Adrenal gland (tissue), 5 donors: ENCODE results near the gene ANTKMT.

ENCODE experiments used
- POLR2A ChIP-seq, 2 donors: fragments of 450-650 bp; IDR thresholded peaks; one replicate each; pipeline ENCODE4 v1.6.1; 2017; ENCODE audit warnings: antibody characterized with exemption in 2 of 2, mild to moderate bottlenecking in 2 of 2, moderate library complexity in 1 of 2
- TF ChIP-seq, protein P1 (sequence below), 6 experiments: fragments of 450-650 bp in 4 of 6; fragments of 200-600 bp in 2 of 6; sonication (generic) in 1 of 6; IDR thresholded peaks; 1 replicate in 5 of 6; 2 replicates in 1 of 6; pipeline versions ENCODE4 v1.5.1 to v1.8.0; 2016 to 2021; ENCODE audit warnings: antibody characterized with exemption in 6 of 6, mild to moderate bottlenecking in 2 of 6, moderate library complexity in 1 of 6
- donor health status: DM: no; HTN: no; CAD: no.

DNA sequence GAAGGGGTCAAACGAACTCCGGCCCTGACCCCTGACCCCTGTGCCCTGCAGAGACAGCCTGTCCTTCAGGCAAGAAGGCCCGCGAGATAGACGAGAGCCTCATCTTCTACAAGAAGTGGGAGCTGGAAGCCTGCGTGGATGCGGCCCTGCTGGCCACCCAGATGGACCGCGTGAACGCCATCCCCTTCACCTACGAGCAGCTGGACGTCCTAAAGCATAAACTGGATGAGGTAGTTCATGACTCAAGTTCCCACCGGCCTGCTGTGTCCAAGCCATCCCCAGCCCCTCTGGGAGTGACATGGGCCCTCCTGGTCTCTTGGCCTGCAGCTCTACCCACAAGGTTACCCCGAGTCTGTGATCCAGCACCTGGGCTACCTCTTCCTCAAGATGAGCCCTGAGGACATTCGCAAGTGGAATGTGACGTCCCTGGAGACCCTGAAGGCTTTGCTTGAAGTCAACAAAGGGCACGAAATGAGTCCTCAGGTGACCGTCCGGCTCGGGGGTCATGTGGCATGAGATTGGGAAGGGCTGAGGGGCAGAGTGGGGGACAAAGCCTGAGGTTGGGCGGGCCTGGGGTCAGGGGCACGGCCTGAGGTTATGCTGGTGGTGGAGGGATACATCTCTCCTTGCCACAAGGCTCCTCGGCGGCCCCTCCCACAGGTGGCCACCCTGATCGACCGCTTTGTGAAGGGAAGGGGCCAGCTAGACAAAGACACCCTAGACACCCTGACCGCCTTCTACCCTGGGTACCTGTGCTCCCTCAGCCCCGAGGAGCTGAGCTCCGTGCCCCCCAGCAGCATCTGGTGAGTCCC is 45.3 kb downstream of the ANTKMT start:
- TF ChIP-seq, protein P1, sequence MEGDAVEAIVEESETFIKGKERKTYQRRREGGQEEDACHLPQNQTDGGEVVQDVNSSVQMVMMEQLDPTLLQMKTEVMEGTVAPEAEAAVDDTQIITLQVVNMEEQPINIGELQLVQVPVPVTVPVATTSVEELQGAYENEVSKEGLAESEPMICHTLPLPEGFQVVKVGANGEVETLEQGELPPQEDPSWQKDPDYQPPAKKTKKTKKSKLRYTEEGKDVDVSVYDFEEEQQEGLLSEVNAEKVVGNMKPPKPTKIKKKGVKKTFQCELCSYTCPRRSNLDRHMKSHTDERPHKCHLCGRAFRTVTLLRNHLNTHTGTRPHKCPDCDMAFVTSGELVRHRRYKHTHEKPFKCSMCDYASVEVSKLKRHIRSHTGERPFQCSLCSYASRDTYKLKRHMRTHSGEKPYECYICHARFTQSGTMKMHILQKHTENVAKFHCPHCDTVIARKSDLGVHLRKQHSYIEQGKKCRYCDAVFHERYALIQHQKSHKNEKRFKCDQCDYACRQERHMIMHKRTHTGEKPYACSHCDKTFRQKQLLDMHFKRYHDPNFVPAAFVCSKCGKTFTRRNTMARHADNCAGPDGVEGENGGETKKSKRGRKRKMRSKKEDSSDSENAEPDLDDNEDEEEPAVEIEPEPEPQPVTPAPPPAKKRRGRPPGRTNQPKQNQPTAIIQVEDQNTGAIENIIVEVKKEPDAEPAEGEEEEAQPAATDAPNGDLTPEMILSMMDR (IDR thresholded peaks at IDR 0.05) = no peak
- no peak for TF ChIP-seq POLR2A (IDR thresholded peaks at IDR 0.05)
